Measurements from ENCODE around the gene RARA.
"Not testable (repeated sequence)": the region's sequence is repeated elsewhere in the genome, so short reads cannot be mapped to it uniquely, and the experiment has no call there.

Gene RARA

DNA sequence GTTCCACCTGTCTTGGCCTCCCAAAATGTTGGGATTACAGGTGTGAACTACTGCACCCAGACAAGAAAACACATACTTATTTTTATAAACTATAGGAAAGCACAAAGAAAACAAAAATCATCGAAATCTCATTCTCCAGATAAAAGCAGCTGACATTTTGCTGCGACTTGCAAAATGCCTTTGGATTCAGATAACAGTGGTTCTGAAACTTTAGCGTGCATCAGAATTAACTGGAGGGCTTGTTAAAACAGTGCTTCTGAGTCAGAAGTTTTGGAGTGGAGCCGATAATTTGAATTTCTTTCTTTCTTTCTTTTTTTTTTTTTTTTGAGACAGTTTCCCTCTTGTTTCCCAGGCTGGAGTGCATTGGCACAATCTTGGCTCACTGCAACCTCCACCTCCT is 73.3 kb downstream of the RARA start:
- no peak for DNase-seq

DNA sequence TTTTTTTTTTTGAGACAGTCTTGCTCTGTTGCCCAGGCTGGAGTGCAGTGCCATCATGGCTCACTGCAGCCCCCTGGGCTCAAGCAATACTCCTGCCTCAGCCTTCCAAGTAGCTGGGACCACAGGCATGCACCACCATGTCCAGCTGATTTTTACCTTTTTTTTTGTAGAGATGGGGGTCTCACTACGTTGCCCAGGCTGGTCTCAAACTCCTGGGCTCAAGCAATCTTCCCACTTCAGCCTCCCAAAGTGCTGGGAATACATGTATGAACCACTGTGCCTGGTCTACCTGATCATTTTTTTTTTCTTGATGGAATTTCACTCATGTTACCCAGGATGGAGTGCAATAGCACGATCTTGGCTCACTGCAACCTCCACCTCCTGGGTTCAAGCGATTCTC is 77.6 kb downstream of the RARA start:
- DNase-seq, result not testable (repeated sequence)

DNA sequence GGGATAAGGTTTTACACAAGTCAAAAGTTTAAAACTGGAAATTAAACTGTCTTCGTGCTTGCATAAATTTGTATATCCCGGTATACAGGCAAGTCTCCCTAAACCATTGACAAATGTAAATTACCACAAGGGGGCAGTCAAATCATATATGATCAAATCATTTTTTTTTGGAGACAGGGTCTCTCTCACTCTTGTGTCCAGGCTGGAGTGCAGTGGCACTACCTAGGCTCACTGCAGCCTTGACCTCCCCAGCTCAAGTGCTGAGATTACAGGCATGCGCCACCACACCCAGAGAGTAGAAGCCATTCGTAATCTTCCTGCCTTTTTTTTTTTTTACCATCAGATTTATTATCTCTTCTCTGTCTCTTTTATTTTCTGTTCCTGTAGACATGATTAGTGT is 90.2 kb downstream of the RARA start:
- no peak for DNase-seq

DNA sequence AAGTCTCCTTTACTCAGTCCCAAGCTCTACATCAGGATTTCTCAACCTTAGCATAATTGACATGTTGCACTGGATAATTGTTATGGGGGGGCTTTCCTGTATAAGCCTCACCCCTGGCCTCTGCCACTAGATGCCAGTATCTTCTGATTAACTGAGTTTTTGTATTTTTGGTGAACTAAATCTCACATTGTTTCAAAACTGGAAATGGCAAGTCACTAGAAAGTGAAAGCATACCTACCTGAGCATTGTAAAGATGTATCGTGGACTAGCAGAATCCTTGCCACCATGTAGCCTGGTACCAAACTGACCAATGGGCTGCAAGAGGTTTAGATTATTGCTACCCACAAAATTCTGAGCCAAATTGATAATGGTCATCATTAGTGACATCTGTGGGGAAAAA is 93.7 kb downstream of the RARA start:
- no peak for DNase-seq

DNA sequence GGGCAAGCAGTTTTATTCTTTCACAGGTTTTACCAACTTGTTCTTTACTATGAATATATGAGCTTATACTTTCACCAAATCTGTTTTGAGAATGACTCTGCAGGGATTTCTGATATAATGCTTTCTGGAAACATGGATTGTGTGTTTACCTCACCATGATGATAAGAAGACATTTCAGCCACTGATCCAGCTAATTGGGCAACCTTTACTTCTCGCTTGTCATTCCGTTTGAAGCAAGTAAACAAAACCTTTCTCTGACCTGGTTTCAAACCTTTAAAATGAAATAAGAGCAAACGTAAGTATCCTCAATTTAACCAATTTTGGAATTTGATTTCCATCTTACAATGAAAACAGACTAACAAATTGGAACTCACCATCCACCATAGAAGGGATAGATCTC is 95.0 kb downstream of the RARA start:
- DNase-seq, result no peak
